HEK293 (cell line): ENCODE data around the gene NEURL4.

Source experiments
- ZNF221 ChIP-seq: fragments of 450-650 bp; formaldehyde crosslinking; IDR thresholded peaks from 2 replicates; pipeline ENCODE4 v1.5.1; 2017; ENCODE audit warnings: missing biosample characterization, missing genetic modification characterization, borderline replicate concordance
- ZNF529 ChIP-seq: fragments of 450-650 bp; formaldehyde crosslinking; IDR thresholded peaks from 2 replicates; pipeline ENCODE4 v1.5.1; 2017; ENCODE audit warnings: missing genetic modification characterization, missing biosample characterization; ENCODE audit not compliant: insufficient replicate concordance
- TF ChIP-seq, protein P1 (sequence below): fragments of 450-650 bp; formaldehyde crosslinking; IDR thresholded peaks from 2 replicates; pipeline ENCODE4 v1.5.1; 2016; ENCODE audit warnings: missing biosample characterization, missing genetic modification characterization
- TF ChIP-seq, protein P2 (sequence below): fragments of 450-650 bp; formaldehyde crosslinking; IDR thresholded peaks from 2 replicates; pipeline ENCODE4 v1.5.1; 2016; ENCODE audit warnings: missing biosample characterization, missing genetic modification characterization

DNA sequence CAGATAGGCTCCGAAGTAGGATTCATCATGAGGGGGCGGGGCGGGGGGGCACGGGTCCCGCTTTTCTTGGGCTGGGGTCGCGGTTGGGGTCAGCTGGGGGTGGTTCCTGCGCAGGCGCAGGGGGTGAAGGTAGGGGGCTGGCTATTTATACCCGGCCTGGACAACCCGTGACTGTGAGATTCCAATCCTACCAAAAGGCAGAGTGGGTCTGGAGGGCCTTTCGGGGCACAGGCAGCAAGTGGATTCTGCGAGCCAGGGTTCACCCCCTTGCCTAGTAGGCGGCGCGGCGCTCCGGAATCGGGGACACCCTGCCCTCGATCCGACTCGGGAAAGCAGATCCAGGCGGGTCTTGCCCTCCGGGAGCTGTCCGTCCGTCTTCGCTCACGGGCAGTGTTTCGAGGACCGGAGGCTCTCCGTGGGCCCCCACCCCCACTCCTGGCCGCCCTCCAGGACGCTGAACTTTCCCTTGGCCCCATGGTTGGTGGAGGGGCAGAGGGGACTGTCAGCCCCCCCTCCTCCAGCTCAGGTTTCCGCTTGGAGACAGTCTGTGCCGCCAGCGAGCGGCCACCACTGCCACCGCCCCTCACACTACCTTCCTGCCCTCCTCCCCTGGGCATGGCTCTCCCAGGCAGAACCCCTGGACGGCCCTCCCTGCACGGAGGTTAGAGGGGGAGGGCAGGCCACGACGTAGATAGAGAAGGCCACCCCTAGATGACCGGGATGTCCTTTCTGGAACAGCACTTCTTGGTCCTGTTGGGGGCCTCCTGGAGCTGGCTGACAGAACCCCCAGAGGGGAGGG lies 47.0 kb downstream of the NEURL4 start:
- TF ChIP-seq ZNF529 (tag by site-specific recombination) = no peak
- TF ChIP-seq, protein P1, sequence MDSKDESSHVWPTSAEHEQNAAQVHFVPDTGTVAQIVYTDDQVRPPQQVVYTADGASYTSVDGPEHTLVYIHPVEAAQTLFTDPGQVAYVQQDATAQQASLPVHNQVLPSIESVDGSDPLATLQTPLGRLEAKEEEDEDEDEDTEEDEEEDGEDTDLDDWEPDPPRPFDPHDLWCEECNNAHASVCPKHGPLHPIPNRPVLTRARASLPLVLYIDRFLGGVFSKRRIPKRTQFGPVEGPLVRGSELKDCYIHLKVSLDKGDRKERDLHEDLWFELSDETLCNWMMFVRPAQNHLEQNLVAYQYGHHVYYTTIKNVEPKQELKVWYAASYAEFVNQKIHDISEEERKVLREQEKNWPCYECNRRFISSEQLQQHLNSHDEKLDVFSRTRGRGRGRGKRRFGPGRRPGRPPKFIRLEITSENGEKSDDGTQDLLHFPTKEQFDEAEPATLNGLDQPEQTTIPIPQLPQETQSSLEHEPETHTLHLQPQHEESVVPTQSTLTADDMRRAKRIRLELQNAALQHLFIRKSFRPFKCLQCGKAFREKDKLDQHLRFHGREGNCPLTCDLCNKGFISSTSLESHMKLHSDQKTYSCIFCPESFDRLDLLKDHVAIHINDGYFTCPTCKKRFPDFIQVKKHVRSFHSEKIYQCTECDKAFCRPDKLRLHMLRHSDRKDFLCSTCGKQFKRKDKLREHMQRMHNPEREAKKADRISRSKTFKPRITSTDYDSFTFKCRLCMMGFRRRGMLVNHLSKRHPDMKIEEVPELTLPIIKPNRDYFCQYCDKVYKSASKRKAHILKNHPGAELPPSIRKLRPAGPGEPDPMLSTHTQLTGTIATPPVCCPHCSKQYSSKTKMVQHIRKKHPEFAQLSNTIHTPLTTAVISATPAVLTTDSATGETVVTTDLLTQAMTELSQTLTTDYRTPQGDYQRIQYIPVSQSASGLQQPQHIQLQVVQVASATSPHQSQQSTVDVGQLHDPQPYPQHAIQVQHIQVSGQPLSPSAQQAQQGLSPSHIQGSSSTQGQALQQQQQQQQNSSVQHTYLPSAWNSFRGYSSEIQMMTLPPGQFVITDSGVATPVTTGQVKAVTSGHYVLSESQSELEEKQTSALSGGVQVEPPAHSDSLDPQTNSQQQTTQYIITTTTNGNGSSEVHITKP (tag by site-specific recombination) = no peak
- TF ChIP-seq, protein P2, sequence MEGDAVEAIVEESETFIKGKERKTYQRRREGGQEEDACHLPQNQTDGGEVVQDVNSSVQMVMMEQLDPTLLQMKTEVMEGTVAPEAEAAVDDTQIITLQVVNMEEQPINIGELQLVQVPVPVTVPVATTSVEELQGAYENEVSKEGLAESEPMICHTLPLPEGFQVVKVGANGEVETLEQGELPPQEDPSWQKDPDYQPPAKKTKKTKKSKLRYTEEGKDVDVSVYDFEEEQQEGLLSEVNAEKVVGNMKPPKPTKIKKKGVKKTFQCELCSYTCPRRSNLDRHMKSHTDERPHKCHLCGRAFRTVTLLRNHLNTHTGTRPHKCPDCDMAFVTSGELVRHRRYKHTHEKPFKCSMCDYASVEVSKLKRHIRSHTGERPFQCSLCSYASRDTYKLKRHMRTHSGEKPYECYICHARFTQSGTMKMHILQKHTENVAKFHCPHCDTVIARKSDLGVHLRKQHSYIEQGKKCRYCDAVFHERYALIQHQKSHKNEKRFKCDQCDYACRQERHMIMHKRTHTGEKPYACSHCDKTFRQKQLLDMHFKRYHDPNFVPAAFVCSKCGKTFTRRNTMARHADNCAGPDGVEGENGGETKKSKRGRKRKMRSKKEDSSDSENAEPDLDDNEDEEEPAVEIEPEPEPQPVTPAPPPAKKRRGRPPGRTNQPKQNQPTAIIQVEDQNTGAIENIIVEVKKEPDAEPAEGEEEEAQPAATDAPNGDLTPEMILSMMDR (tag by site-specific recombination) = no peak
- TF ChIP-seq ZNF221 = no peak
